Stimulated activated CD4-positive, alpha-beta T cell treated with anti-CD3 and anti-CD28 coated beads, Interleukin-4, amount 100 ng/mL, for 1 hour (primary cell): Measurements from ENCODE around the gene FAM241A.
"Not testable (repeated sequence)": the region's sequence is repeated elsewhere in the genome, so short reads cannot be mapped to it uniquely, and the experiment has no call there.

Experiments used
- DNase-seq: peaks from one replicate; pipeline ENCODE4 v3.0.0-alpha.2; 2020

FAM241A gene

GRCh38 chr4:112175840-112176239 lies 30.6 kb downstream of the FAM241A start:
- no peak for DNase-seq

GRCh38 chr4:112176596-112176995 lies 31.3 kb downstream of the FAM241A start:
- DNase-seq, result no peak

- DNase-seq, result not testable (repeated sequence)
These were observed 33.5 kb downstream of the FAM241A start for GRCh38 chr4:112178741-112179140.

- no peak for DNase-seq
These were observed 36.2 kb downstream of the FAM241A start for GRCh38 chr4:112181358-112182000.

- DNase-seq, result no peak
These were observed 37.4 kb downstream of the FAM241A start for GRCh38 chr4:112182604-112183003.

- DNase-seq, result no peak
These were observed 38.0 kb downstream of the FAM241A start for GRCh38 chr4:112183252-112183651.

GRCh38 chr4:112184438-112184837 lies 39.2 kb downstream of the FAM241A start:
- no peak for DNase-seq

- DNase-seq, result no peak
These were observed 40.1 kb downstream of the FAM241A start for GRCh38 chr4:112185334-112185733.

- DNase-seq, result no peak
These were observed 40.8 kb downstream of the FAM241A start for GRCh38 chr4:112185740-112186670.

- no peak for DNase-seq
These were observed 44.5 kb downstream of the FAM241A start for GRCh38 chr4:112189754-112190153.

- no peak for DNase-seq
These were observed 45.4 kb downstream of the FAM241A start for GRCh38 chr4:112190684-112191083.

- DNase-seq, result no peak
These were observed 51.2 kb downstream of the FAM241A start for GRCh38 chr4:112196461-112196860.

- no peak for DNase-seq
These were observed 53.8 kb downstream of the FAM241A start for GRCh38 chr4:112199041-112199440.

GRCh38 chr4:112201915-112202505 lies 56.8 kb downstream of the FAM241A start:
- DNase-seq, result no peak

- no peak for DNase-seq
These were observed 58.3 kb downstream of the FAM241A start for GRCh38 chr4:112203593-112203992.

- no peak for DNase-seq
These were observed 61.2 kb downstream of the FAM241A start for GRCh38 chr4:112206431-112206830.

GRCh38 chr4:112208137-112209095 lies 63.2 kb downstream of the FAM241A start:
- DNase-seq, result not testable (repeated sequence)

- no peak for DNase-seq
These were observed 65.5 kb downstream of the FAM241A start for GRCh38 chr4:112210777-112211176.

- DNase-seq, result no peak
These were observed 67.8 kb downstream of the FAM241A start for GRCh38 chr4:112213091-112213490.

GRCh38 chr4:112213856-112214255 lies 68.6 kb downstream of the FAM241A start:
- no peak for DNase-seq

- DNase-seq, result no peak
These were observed 69.4 kb downstream of the FAM241A start for GRCh38 chr4:112214390-112215264.
